Progenitor cell of endocrine pancreas (in vitro differentiated cells): ENCODE results near the gene SSBP2. TPM values are rescaled to one million over a fixed set of nuclear protein-coding genes. Genes with fewer than 3 reads are reported as not detected.

Experiments
- DNase-seq: peaks from one replicate; pipeline ENCODE4 v3.0.0; 2021; ENCODE audit warnings: low spot score; ENCODE audit not compliant: unreplicated experiment
- H3K27ac Mint-ChIP-seq: 2 replicates; pipeline ENCODE4 v1.8.0; 2021; ENCODE audit warnings: mild to moderate bottlenecking, moderate library complexity, mixed read lengths
- H3K27me3 Mint-ChIP-seq: 2 replicates; pipeline ENCODE4 v1.8.0; 2021; ENCODE audit warnings: mixed read lengths
- H3K36me3 Mint-ChIP-seq: 2 replicates; pipeline ENCODE4 v1.8.0; 2022; ENCODE audit warnings: mixed read lengths; ENCODE audit not compliant: insufficient read depth
- H3K4me1 Mint-ChIP-seq: 2 replicates; pipeline ENCODE4 v1.8.0; 2021; ENCODE audit warnings: low read depth, mixed read lengths
- H3K4me3 Mint-ChIP-seq: 2 replicates; pipeline ENCODE4 v1.8.0; 2021; ENCODE audit warnings: low read depth, mild to moderate bottlenecking, moderate library complexity, mixed read lengths
- H3K9me3 Mint-ChIP-seq: 2 replicates; pipeline ENCODE4 v1.8.0; 2021; ENCODE audit warnings: low read depth, mixed read lengths
- CTCF ChIP-seq: fragments of 200-600 bp; sonication (generic); IDR thresholded peaks from one replicate; pipeline ENCODE4 v1.5.0; 2021; ENCODE audit warnings: antibody characterized with exemption, mild to moderate bottlenecking; ENCODE audit not compliant: unreplicated experiment
- total RNA-seq: library from RNA; stranded (reverse); gene quantifications from 2 replicates; pipeline ENCODE4 v1.2.1, GENCODE V29; 2021

SSBP2 gene
- total RNA-seq, 1 donor from 2014 or later: 66.6 TPM

- H3K4me3 Mint-ChIP-seq: no peak overlapping the region
- H3K36me3 Mint-ChIP-seq: no peaks in the 10 kb centered on the region
- peaks cover 13% of the 10 kb centered on the region for H3K4me1 Mint-ChIP-seq
- no peaks in the 10 kb centered on the region for H3K9me3 Mint-ChIP-seq
- H3K27ac Mint-ChIP-seq: no peak overlapping the region
- no peak for DNase-seq
- H3K27me3 Mint-ChIP-seq: no peaks in the 10 kb centered on the region
- no peak for TF ChIP-seq CTCF
Observed at GRCh38 chr5:81729276-81729675, 21.6 kb downstream of the SSBP2 start.

GRCh38 chr5:81728301-81728700, 22.6 kb downstream of the SSBP2 start:
- peaks cover 3% of the 10 kb centered on the region for H3K27me3 Mint-ChIP-seq

GRCh38 chr5:81726297-81726696, 24.6 kb downstream of the SSBP2 start:
- no peak for TF ChIP-seq CTCF
- no peaks in the 10 kb centered on the region for H3K36me3 Mint-ChIP-seq
- H3K27ac Mint-ChIP-seq: no peak overlapping the region
- peaks cover 17% of the 10 kb centered on the region for H3K4me1 Mint-ChIP-seq
- DNase-seq: no peak
- peaks cover 6% of the 10 kb centered on the region for H3K27me3 Mint-ChIP-seq
- no peak overlapping the region for H3K4me3 Mint-ChIP-seq
- H3K9me3 Mint-ChIP-seq: no peaks in the 10 kb centered on the region

More at GRCh38 chr5:81728301-81728700, 22.6 kb downstream of the SSBP2 start:
- Mint-ChIP-seq H3K36me3 (no peaks in the 10 kb centered on the region), H3K27ac (no peak overlapping the region), H3K9me3 (no peaks in the 10 kb centered on the region), H3K4me3 (no peak overlapping the region), H3K4me1 (peaks cover 13% of the 10 kb centered on the region)
- no peak for DNase-seq
- TF ChIP-seq CTCF: no peak

GRCh38 chr5:81724571-81724970, 26.3 kb downstream of the SSBP2 start:
- no peaks in the 10 kb centered on the region for H3K9me3 Mint-ChIP-seq
- DNase-seq: no peak
- peaks cover 6% of the 10 kb centered on the region for H3K27me3 Mint-ChIP-seq
- H3K4me1 Mint-ChIP-seq: peaks cover 29% of the 10 kb centered on the region
- no peak overlapping the region for H3K27ac Mint-ChIP-seq
- H3K4me3 Mint-ChIP-seq: no peak overlapping the region
- no peak for TF ChIP-seq CTCF
- H3K36me3 Mint-ChIP-seq: no peaks in the 10 kb centered on the region

- Mint-ChIP-seq H3K27me3 (peaks cover 6% of the 10 kb centered on the region), H3K4me3 (no peak overlapping the region), H3K27ac (no peak overlapping the region), H3K9me3 (no peaks in the 10 kb centered on the region), H3K4me1 (peaks cover 33% of the 10 kb centered on the region), H3K36me3 (no peaks in the 10 kb centered on the region)
- TF ChIP-seq CTCF: no peak
- no peak for DNase-seq
Observed at GRCh38 chr5:81724108-81724507, 26.8 kb downstream of the SSBP2 start.
